Sigmoid colon (tissue), 7 donors: ENCODE results near the gene ZNF710. TPM values are rescaled to one million over a fixed set of nuclear protein-coding genes. Genes with fewer than 3 reads are reported as not detected.

Source experiments
- DNase-seq: peaks from one replicate; pipeline ENCODE4 v3.0.0-alpha.2; 2019
- H3K27ac ChIP-seq, 4 donors: fragments of 200-600 bp; sonication (generic); one replicate each; pipeline ENCODE4 v1.5.1; 2016 to 2019; ENCODE audit warnings: mild to moderate bottlenecking in 1 of 4
- H3K27me3 ChIP-seq, 3 donors: fragments of 200-600 bp; sonication (generic); one replicate each; pipeline ENCODE4 v1.5.1; 2019; ENCODE audit warnings: mild to moderate bottlenecking in 1 of 3
- H3K36me3 ChIP-seq, 4 donors: fragments of 200-600 bp; sonication (generic); one replicate each; pipeline ENCODE4 v1.5.1; 2016 to 2019
- H3K4me1 ChIP-seq, 4 donors: fragments of 200-600 bp; sonication (generic); one replicate each; pipeline ENCODE4 v1.5.1; 2017 to 2019
- H3K4me3 ChIP-seq, 4 donors: fragments of 200-600 bp; sonication (generic); one replicate each; pipeline ENCODE4 v1.5.1; 2017 to 2019; ENCODE audit warnings: mild to moderate bottlenecking in 2 of 4, moderate library complexity in 1 of 4
- H3K9me3 ChIP-seq, 4 donors: fragments of 200-600 bp in 3 of 4; sonication (generic) in 3 of 4; one replicate each; pipeline versions ENCODE4 v1.5.1 to v1.6.1; 2013 to 2019
- CTCF ChIP-seq, 4 experiments: fragments of 450-650 bp in 3 of 4; fragments of 200-600 bp in 1 of 4; IDR thresholded peaks; one replicate each; pipeline ENCODE4 v1.5.1; 2016 to 2019; ENCODE audit warnings: antibody characterized with exemption in 4 of 4, mild to moderate bottlenecking in 3 of 4, moderate library complexity in 2 of 4
- EP300 ChIP-seq, 4 donors: sonication (generic); formaldehyde crosslinking; IDR thresholded peaks; one replicate each; pipeline ENCODE4 v1.6.1; 2017; ENCODE audit warnings: antibody characterized with exemption in 4 of 4
- POLR2A ChIP-seq, 2 donors: fragments of 450-650 bp; IDR thresholded peaks; one replicate each; pipeline ENCODE4 v1.6.1; 2016; ENCODE audit warnings: antibody characterized with exemption in 2 of 2, mild to moderate bottlenecking in 2 of 2, moderate library complexity in 2 of 2
- POLR2AphosphoS5 ChIP-seq, 4 donors: sonication (generic); formaldehyde crosslinking; IDR thresholded peaks; one replicate each; pipeline ENCODE4 v1.6.1; 2017; ENCODE audit warnings: antibody characterized with exemption in 4 of 4
- WGBS, 2 donors: extraction: QIAGEN DNeasy Blood & Tissue Kit; methylation state at CpG; one replicate each; pipeline ENCODE4 v1.1.7; 2013; 5-methylcytosine and 5-hydroxymethylcytosine counted together
- intact Hi-C: fragments of 100-400 bp; cut with DNase I; formaldehyde crosslinking; loops from one replicate; pipeline ENCODE4 v1.15.1; 2023
- polyA plus RNA-seq, 3 donors: library from polyadenylated mRNA; stranded (reverse); fragments of 200-250 nt; gene quantifications; one replicate each; pipeline ENCODE4 v1.2.3, GENCODE V29; 2013
- total RNA-seq, 4 donors: library from RNA; depleted of rRNA; stranded (reverse); fragments of >200 nt; gene quantifications; one replicate each; pipeline ENCODE4 v1.1.0, GENCODE V29; 2016
- donor health status: healthy with polysubstance abuse.
- donor health status: Bipolar disorder and iron deficiency.
- donor health status: healthy.

ZNF710 gene
- total and polyA plus RNA-seq, 7 donors, result 5.3 to 28.2 (median 10.0) TPM

- H3K4me1 ChIP-seq, result no peaks in the 10 kb centered on the region
Measured at GRCh38 chr15:89963301-89964231, 37.6 kb upstream of the ZNF710 start.

GRCh38 chr15:89964232-89964954 lies 36.7 kb upstream of the ZNF710 start:
- Histone ChIP-seq H3K9me3 (no peaks in the 10 kb centered on the region), H3K36me3 (no peaks in the 10 kb centered on the region), H3K4me3 (no peak overlapping the region), H3K4me1 (no peaks in the 10 kb centered on the region), H3K27me3 (no peaks in the 10 kb centered on the region), H3K27ac (no peak overlapping the region)
- intact Hi-C loops, result no loop called here
- WGBS, 2 donors, result 12 to 41% methylated on average over 3 of the region's 3 CpGs
- TF ChIP-seq EP300 (IDR thresholded peaks at IDR 0.05), result no peak
- TF ChIP-seq POLR2A (IDR thresholded peaks at IDR 0.05), result no peak
- no peak for TF ChIP-seq CTCF (IDR thresholded peaks at IDR 0.05)
- no peak for TF ChIP-seq POLR2AphosphoS5 (IDR thresholded peaks at IDR 0.05)
- DNase-seq, result no peak

More at GRCh38 chr15:89963301-89964231, 37.6 kb upstream of the ZNF710 start:
- TF ChIP-seq EP300 (IDR thresholded peaks at IDR 0.05) (no peak), POLR2A (IDR thresholded peaks at IDR 0.05) (no peak), POLR2AphosphoS5 (IDR thresholded peaks at IDR 0.05) (no peak), CTCF (IDR thresholded peaks at IDR 0.05) (no peak)
- H3K27me3 ChIP-seq, result no peaks in the 10 kb centered on the region
- H3K27ac ChIP-seq, result no peak overlapping the region
- DNase-seq, result no peak
- intact Hi-C loops, result no loop called here
- WGBS, 2 donors, result 92 to 96% methylated on average over 11 of the region's 11 CpGs
- H3K4me3 ChIP-seq, result no peak overlapping the region
- no peaks in the 10 kb centered on the region for H3K36me3 ChIP-seq
- no peaks in the 10 kb centered on the region for H3K9me3 ChIP-seq

GRCh38 chr15:89967881-89968280 lies 33.2 kb upstream of the ZNF710 start:
- Histone ChIP-seq H3K36me3 (no peaks in the 10 kb centered on the region), H3K27me3 (no peaks in the 10 kb centered on the region), H3K4me1 (peaks cover 0 to 9% (median 0%) of the 10 kb centered on the region in 4 donors), H3K9me3 (no peaks in the 10 kb centered on the region), H3K27ac (no peak overlapping the region), H3K4me3 (no peak overlapping the region)
- no peak for TF ChIP-seq EP300 (IDR thresholded peaks at IDR 0.05)
- TF ChIP-seq CTCF (IDR thresholded peaks at IDR 0.05), result no peak
- TF ChIP-seq POLR2A (IDR thresholded peaks at IDR 0.05), result no peak
- no peak for TF ChIP-seq POLR2AphosphoS5 (IDR thresholded peaks at IDR 0.05)
- DNase-seq, result no peak
- 77 to 96% methylated on average over 4 of the region's 4 CpGs for WGBS, 2 donors
- intact Hi-C loops, result no loop called here

GRCh38 chr15:89971592-89971997 lies 29.5 kb upstream of the ZNF710 start:
- Histone ChIP-seq H3K27ac (no peak overlapping the region), H3K27me3 (no peaks in the 10 kb centered on the region), H3K4me1 (peaks cover 0 to 9% (median 0%) of the 10 kb centered on the region in 4 donors), H3K4me3 (no peak overlapping the region), H3K9me3 (no peaks in the 10 kb centered on the region), H3K36me3 (no peaks in the 10 kb centered on the region)
- 18 to 36% methylated on average over 4 of the region's 4 CpGs for WGBS, 2 donors
- intact Hi-C loops, result no loop called here
- no peak for DNase-seq
- TF ChIP-seq POLR2AphosphoS5 (IDR thresholded peaks at IDR 0.05), result peak in 1 of 4 donors; percentile 17
- TF ChIP-seq EP300 (IDR thresholded peaks at IDR 0.05), result no peak
- no peak for TF ChIP-seq POLR2A (IDR thresholded peaks at IDR 0.05)
- peak in 3 of 4 experiments; percentile 13 to 41 (median 21) for TF ChIP-seq CTCF (IDR thresholded peaks at IDR 0.05)
